ENCODE data around the gene CNTD1.

The CNTD1 gene

GRCh38 chr17:42779936-42780850 lies 18.5 kb upstream of the CNTD1 start, which contains the start of gene WNK4:
Gene WNK4, plus strand, starts transcription at chr17:42780610. Its CDS starts 89 bp downstream, at chr17:42780699.
- no peak for DNase-seq

- no peak for DNase-seq
Observed at GRCh38 chr17:42780851-42781638, 17.6 kb upstream of the CNTD1 start.

- DNase-seq: no peak
Observed at GRCh38 chr17:42781639-42782165, 17.0 kb upstream of the CNTD1 start.

GRCh38 chr17:42782166-42783061 lies 16.2 kb upstream of the CNTD1 start:
- DNase-seq: no peak

- no peak for DNase-seq
Observed at GRCh38 chr17:42783062-42783790, 15.4 kb upstream of the CNTD1 start.

- no peak for DNase-seq
Observed at GRCh38 chr17:42783791-42784138, 14.9 kb upstream of the CNTD1 start.

- no peak for DNase-seq
Observed at GRCh38 chr17:42784409-42784808, 14.3 kb upstream of the CNTD1 start.

- DNase-seq: no peak
Observed at GRCh38 chr17:42784811-42785592, 13.7 kb upstream of the CNTD1 start.

GRCh38 chr17:42787266-42787665 lies 11.4 kb upstream of the CNTD1 start:
- no peak for DNase-seq

- DNase-seq: no peak
Observed at GRCh38 chr17:42791948-42792347, 6.7 kb upstream of the CNTD1 start.

- no peak for DNase-seq
Observed at GRCh38 chr17:42792545-42792944, 6.1 kb upstream of the CNTD1 start.

GRCh38 chr17:42795061-42795460 lies 3.6 kb upstream of the CNTD1 start:
- DNase-seq: no peak

- no peak for DNase-seq
Observed at GRCh38 chr17:42795465-42795864, 3.2 kb upstream of the CNTD1 start.

- DNase-seq: no peak
Observed at GRCh38 chr17:42796066-42796758, 2.4 kb upstream of the CNTD1 start.

GRCh38 chr17:42797067-42798007 lies 1.3 kb upstream of the CNTD1 start:
- DNase-seq: no peak

- no peak for DNase-seq
Observed at GRCh38 chr17:42798011-42798382, 664 bp upstream of the CNTD1 start.

- no peak for DNase-seq
Observed at GRCh38 chr17:42803074-42803883, 4.6 kb downstream of the CNTD1 start.

GRCh38 chr17:42804918-42805367 lies 6.3 kb downstream of the CNTD1 start:
- DNase-seq: no peak

Measured in KG1 (cell line).